Mucosa of descending colon (tissue), 3 donors: ENCODE data around the gene QSOX2. TPM values are rescaled to one million over a fixed set of nuclear protein-coding genes. Genes with fewer than 3 reads are reported as not detected.

ENCODE experiments used
- ATAC-seq: fragments of 200-7000 bp; cut with Tn5 transposase; one replicate; pipeline ENCODE4 v1.9.1; 2020; ENCODE audit warnings: mild to moderate bottlenecking, moderate library complexity
- DNase-seq, 3 donors: peaks; one replicate each; pipeline ENCODE4 v3.0.0-alpha.2; 2020
- H3K36me3 ChIP-seq: fragments of 200-600 bp; one replicate; pipeline ENCODE4 v1.8.0; 2021; ENCODE audit warnings: low read depth, mild to moderate bottlenecking
- H3K4me1 ChIP-seq: fragments of 200-600 bp; one replicate; pipeline ENCODE4 v1.8.0; 2021; ENCODE audit warnings: low read depth, mild to moderate bottlenecking
- H3K4me3 ChIP-seq: fragments of 200-600 bp; one replicate; pipeline ENCODE4 v1.8.0; 2021; ENCODE audit warnings: mild to moderate bottlenecking
- H3K9me3 ChIP-seq: fragments of 200-600 bp; one replicate; pipeline ENCODE4 v1.8.0; 2021; ENCODE audit warnings: mild to moderate bottlenecking
- CTCF ChIP-seq: fragments of 200-600 bp; IDR thresholded peaks from one replicate; pipeline ENCODE4 v1.8.0; 2022; ENCODE audit warnings: antibody characterized with exemption, mild to moderate bottlenecking
- intact Hi-C, 2 donors: fragments of 100-400 bp; cut with DNase I in 1 of 2; cut with micrococcal nuclease in 1 of 2; formaldehyde crosslinking; loops; one replicate each; pipeline versions ENCODE4 v1.11.0 to v1.11.1; 2022; cut with DNase I, micrococcal nuclease
- total RNA-seq, 3 donors: library from RNA; stranded (reverse); fragmentation: NEBNext Ultra II Directional in 2 of 3; extraction: Animal tissue kit (Norgen Biotek cat#: 25700) in 2 of 3; gene quantifications; one replicate each; pipeline versions ENCODE4 v1.2.1 to v1.2.4, GENCODE V29; 2021 to 2023
- donor health status: DM: no; HTN: no; CAD: no; lungs with moderate emphysema.
- donor health status: DM: no; HTN: no; CAD: no.
- donor health status: DM: no; HTN: yes; CAD: no.

The QSOX2 gene
- total RNA-seq, 3 donors from 2014 or later = 6.1 to 8.1 (median 7.1) TPM

GRCh38 chr9:136190237-136190601, 55.4 kb downstream of the QSOX2 start:
- Histone ChIP-seq H3K36me3 (no peaks in the 10 kb centered on the region), H3K9me3 (no peaks in the 10 kb centered on the region), H3K4me1 (no peaks in the 10 kb centered on the region), H3K4me3 (no peak overlapping the region)
- DNase-seq = no peak
- TF ChIP-seq CTCF = no peak
- intact Hi-C loops = no loop called here
- no peak for ATAC-seq

GRCh38 chr9:136189394-136190236, 56.0 kb downstream of the QSOX2 start:
- intact Hi-C loops = no loop called here
- Histone ChIP-seq H3K4me3 (no peak overlapping the region), H3K4me1 (no peaks in the 10 kb centered on the region), H3K36me3 (no peaks in the 10 kb centered on the region), H3K9me3 (no peaks in the 10 kb centered on the region)
- no peak for TF ChIP-seq CTCF
- DNase-seq (no peak), ATAC-seq (no peak)

GRCh38 chr9:136187683-136188586, 57.7 kb downstream of the QSOX2 start:
- Histone ChIP-seq H3K4me1 (no peaks in the 10 kb centered on the region), H3K36me3 (no peaks in the 10 kb centered on the region), H3K4me3 (no peak overlapping the region), H3K9me3 (no peaks in the 10 kb centered on the region)
- intact Hi-C loops = no loop called here
- ATAC-seq (no peak), DNase-seq (no peak)
- no peak for TF ChIP-seq CTCF

- no peak for DNase-seq
- intact Hi-C loops = no loop called here
Measured at GRCh38 chr9:136187197-136187596, 58.4 kb downstream of the QSOX2 start.

GRCh38 chr9:136186386-136186785, 59.2 kb downstream of the QSOX2 start:
- no peaks in the 10 kb centered on the region for H3K9me3 ChIP-seq
- H3K4me1 ChIP-seq = no peaks in the 10 kb centered on the region
- no peak for TF ChIP-seq CTCF
- no peak overlapping the region for H3K4me3 ChIP-seq
- ATAC-seq (no peak), DNase-seq (no peak)
- no peaks in the 10 kb centered on the region for H3K36me3 ChIP-seq
- intact Hi-C loops = no loop called here

More at GRCh38 chr9:136187197-136187596, 58.4 kb downstream of the QSOX2 start:
- no peaks in the 10 kb centered on the region for H3K36me3 ChIP-seq
- H3K4me1 ChIP-seq = no peaks in the 10 kb centered on the region
- no peak overlapping the region for H3K4me3 ChIP-seq
- no peak for ATAC-seq
- TF ChIP-seq CTCF = no peak
- no peaks in the 10 kb centered on the region for H3K9me3 ChIP-seq
